ENCODE results near the gene DCTN4. TPM values are rescaled to one million over a fixed set of nuclear protein-coding genes. Genes with fewer than 3 reads are reported as not detected.
A peak's percentile ranks its signal among the peaks of the same experiment; 100 is the strongest.

The DCTN4 gene
- total and polyA plus RNA-seq, 9 of the 15 experiments (the other 6 are each of a cell fraction or from before 2014, with no cell fraction given): 20.4 to 64.9 (median 49.9) TPM

DNA sequence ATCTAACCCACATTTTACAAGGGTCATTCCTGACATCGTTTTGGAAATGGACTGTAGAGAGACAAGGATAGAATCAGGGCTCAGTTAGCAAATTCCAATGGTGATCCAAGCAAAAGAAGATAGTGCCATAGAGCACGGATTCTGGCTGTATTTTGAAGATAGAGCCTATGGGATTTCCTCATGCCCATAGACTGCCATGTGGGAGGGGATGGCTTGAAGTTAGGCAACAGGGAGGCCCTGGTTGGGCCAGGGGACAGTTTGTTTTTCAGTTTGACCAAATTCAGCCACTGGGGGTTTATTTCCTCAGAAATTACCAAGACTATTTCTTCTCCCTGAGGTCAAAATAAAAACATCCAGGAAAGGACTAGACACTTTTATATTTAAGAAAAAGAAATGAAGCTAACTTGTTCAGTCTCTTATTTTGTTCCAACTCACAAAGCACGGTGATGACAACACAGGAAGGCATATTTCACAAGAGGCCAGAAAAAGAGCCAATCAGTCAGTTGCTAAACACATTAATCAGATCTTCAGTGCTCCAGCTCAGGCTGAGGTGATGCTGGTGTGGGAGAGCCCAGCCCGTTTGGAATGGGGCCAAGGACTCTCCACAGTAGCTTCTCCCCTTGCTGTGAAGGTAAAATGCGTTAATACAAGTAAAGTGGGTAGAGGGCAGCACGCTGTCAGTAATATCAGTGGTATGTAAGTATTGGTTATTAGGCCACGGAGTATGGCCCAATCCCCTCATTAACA, 4.4 kb upstream of the DCTN4 start (continued):
- TF ChIP-seq, protein P1, sequence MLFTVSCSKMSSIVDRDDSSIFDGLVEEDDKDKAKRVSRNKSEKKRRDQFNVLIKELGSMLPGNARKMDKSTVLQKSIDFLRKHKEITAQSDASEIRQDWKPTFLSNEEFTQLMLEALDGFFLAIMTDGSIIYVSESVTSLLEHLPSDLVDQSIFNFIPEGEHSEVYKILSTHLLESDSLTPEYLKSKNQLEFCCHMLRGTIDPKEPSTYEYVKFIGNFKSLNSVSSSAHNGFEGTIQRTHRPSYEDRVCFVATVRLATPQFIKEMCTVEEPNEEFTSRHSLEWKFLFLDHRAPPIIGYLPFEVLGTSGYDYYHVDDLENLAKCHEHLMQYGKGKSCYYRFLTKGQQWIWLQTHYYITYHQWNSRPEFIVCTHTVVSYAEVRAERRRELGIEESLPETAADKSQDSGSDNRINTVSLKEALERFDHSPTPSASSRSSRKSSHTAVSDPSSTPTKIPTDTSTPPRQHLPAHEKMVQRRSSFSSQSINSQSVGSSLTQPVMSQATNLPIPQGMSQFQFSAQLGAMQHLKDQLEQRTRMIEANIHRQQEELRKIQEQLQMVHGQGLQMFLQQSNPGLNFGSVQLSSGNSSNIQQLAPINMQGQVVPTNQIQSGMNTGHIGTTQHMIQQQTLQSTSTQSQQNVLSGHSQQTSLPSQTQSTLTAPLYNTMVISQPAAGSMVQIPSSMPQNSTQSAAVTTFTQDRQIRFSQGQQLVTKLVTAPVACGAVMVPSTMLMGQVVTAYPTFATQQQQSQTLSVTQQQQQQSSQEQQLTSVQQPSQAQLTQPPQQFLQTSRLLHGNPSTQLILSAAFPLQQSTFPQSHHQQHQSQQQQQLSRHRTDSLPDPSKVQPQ (CRISPR knock-in tag; IDR thresholded peaks at IDR 0.05; ENCODE audit: borderline replicate concordance): no peak
- TF ChIP-seq ZNF740 (CRISPR knock-in tag; IDR thresholded peaks at IDR 0.05) (no peak), ZNF740 (tag; IDR thresholded peaks at IDR 0.05) (peak in 1 of 2 experiments; percentile 60; a peak in 1 of 4 replicates), SIRT6 (IDR thresholded peaks at IDR 0.05; ENCODE audit: low read depth, low read length) (no peak), RBFOX2 (IDR thresholded peaks at IDR 0.05; ENCODE audit: low read depth, low read length) (peak; percentile 38; the same call in 1 of the 2 replicates), LEF1 (IDR thresholded peaks at IDR 0.05) (peak; percentile 91), ZNF277 (CRISPR knock-in tag; IDR thresholded peaks at IDR 0.05; ENCODE audit: borderline replicate concordance) (no peak), TOE1 (IDR thresholded peaks at IDR 0.05; ENCODE audit: borderline replicate concordance) (no peak), TOE1 (CRISPR knock-in tag; IDR thresholded peaks at IDR 0.05; ENCODE audit: borderline replicate concordance, low read depth) (no peak), POLR2AphosphoS2 (IDR thresholded peaks at IDR 0.05; ENCODE audit: low read length) (no peak)
- TF ChIP-seq, protein P2, sequence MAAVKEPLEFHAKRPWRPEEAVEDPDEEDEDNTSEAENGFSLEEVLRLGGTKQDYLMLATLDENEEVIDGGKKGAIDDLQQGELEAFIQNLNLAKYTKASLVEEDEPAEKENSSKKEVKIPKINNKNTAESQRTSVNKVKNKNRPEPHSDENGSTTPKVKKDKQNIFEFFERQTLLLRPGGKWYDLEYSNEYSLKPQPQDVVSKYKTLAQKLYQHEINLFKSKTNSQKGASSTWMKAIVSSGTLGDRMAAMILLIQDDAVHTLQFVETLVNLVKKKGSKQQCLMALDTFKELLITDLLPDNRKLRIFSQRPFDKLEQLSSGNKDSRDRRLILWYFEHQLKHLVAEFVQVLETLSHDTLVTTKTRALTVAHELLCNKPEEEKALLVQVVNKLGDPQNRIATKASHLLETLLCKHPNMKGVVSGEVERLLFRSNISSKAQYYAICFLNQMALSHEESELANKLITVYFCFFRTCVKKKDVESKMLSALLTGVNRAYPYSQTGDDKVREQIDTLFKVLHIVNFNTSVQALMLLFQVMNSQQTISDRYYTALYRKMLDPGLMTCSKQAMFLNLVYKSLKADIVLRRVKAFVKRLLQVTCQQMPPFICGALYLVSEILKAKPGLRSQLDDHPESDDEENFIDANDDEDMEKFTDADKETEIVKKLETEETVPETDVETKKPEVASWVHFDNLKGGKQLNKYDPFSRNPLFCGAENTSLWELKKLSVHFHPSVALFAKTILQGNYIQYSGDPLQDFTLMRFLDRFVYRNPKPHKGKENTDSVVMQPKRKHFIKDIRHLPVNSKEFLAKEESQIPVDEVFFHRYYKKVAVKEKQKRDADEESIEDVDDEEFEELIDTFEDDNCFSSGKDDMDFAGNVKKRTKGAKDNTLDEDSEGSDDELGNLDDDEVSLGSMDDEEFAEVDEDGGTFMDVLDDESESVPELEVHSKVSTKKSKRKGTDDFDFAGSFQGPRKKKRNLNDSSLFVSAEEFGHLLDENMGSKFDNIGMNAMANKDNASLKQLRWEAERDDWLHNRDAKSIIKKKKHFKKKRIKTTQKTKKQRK (IDR thresholded peaks at IDR 0.05; ENCODE audit: borderline replicate concordance, low read depth, low read length): no peak
- TF ChIP-seq, protein P3, sequence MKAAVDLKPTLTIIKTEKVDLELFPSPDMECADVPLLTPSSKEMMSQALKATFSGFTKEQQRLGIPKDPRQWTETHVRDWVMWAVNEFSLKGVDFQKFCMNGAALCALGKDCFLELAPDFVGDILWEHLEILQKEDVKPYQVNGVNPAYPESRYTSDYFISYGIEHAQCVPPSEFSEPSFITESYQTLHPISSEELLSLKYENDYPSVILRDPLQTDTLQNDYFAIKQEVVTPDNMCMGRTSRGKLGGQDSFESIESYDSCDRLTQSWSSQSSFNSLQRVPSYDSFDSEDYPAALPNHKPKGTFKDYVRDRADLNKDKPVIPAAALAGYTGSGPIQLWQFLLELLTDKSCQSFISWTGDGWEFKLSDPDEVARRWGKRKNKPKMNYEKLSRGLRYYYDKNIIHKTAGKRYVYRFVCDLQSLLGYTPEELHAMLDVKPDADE (conservative IDR thresholded peaks at IDR 0.05; ENCODE audit: control insufficient read depth, low read depth, low read length): 0 out of 2 replicates have a peak, but pooled peaks have one; percentile 54
